A673 (cell line): ENCODE measurements around the gene CUTA. TPM values are rescaled to one million over a fixed set of nuclear protein-coding genes. Genes with fewer than 3 reads are reported as not detected.

Experiments
- BruUV-seq: library from RNA; stranded (reverse); fragments of 400-500 nt; replicated peaks from 2 replicates; lab custom pipeline; 2021; lab: Mats Ljungman, UMichigan
- CTCF ChIA-PET: fragments of 300-600 bp; sonication (Branson Sonifier 250); formaldehyde crosslinking; loops from one replicate; lab custom pipeline; 2022; ENCODE audit warnings: antibody characterized with exemption; lab: Charles Lee
- POLR2A ChIA-PET: fragments of 300-600 bp; sonication (Branson Sonifier 250); formaldehyde crosslinking; loops from one replicate; lab custom pipeline; 2022; ENCODE audit warnings: antibody characterized with exemption; ENCODE audit not compliant: low non-redundant PET; lab: Charles Lee
- DNase-seq: peaks from one replicate; pipeline ENCODE4 v3.0.0-alpha.2; 2015; ENCODE audit warnings: low spot score
- H3K27ac ChIP-seq: fragments of 200-600 bp; sonication (generic); 2 replicates; pipeline ENCODE4 v1.5.1; 2016; ENCODE audit warnings: mixed run types, low read depth, mild to moderate bottlenecking, mixed read lengths, antibody characterized with exemption, low read length; ENCODE audit not compliant: poor library complexity, severe bottlenecking
- H3K27me3 ChIP-seq: fragments of 200-600 bp; sonication (generic); replicated peaks from 2 replicates; pipeline ENCODE4 v1.6.1; 2017; ENCODE audit warnings: mixed run types, low read depth, mild to moderate bottlenecking, mixed read lengths, antibody characterized with exemption, low read length; ENCODE audit not compliant: insufficient read depth, poor library complexity
- H3K36me3 ChIP-seq: fragments of 200-600 bp; sonication (generic); 2 replicates; pipeline ENCODE4 v1.6.1; 2016; ENCODE audit warnings: mixed run types, mild to moderate bottlenecking, mixed read lengths, antibody characterized with exemption, low read length; ENCODE audit not compliant: insufficient read depth, poor library complexity, severe bottlenecking
- H3K4me1 ChIP-seq: fragments of 200-600 bp; sonication (generic); 2 replicates; pipeline ENCODE4 v1.6.1; 2017; ENCODE audit warnings: mixed run types, mild to moderate bottlenecking, mixed read lengths, antibody characterized with exemption, low read length; ENCODE audit not compliant: insufficient read depth, poor library complexity, severe bottlenecking
- H3K4me3 ChIP-seq: fragments of 200-600 bp; sonication (generic); 2 replicates; pipeline ENCODE4 v1.5.1; 2016; ENCODE audit warnings: low read depth, mixed run types, mild to moderate bottlenecking, mixed read lengths, low read length; ENCODE audit not compliant: poor library complexity, severe bottlenecking
- H3K9me3 ChIP-seq: fragments of 200-600 bp; sonication (generic); 2 replicates; pipeline ENCODE4 v1.6.1; 2016; ENCODE audit warnings: mixed run types, low read depth, mild to moderate bottlenecking, mixed read lengths, antibody characterized with exemption, low read length; ENCODE audit not compliant: poor library complexity, severe bottlenecking
- CTCF ChIP-seq: fragments of 300-800, 200-600 bp; sonication (generic); conservative IDR thresholded peaks from 2 replicates; pipeline ENCODE4 v1.5.1; 2017; ENCODE audit warnings: low read depth, mild to moderate bottlenecking, antibody characterized with exemption, low read length, moderate library complexity, mixed read lengths
- EZH2 ChIP-seq: fragments of 200-600 bp; sonication (generic); IDR thresholded peaks from 2 replicates; pipeline ENCODE4 v1.6.1; 2017; ENCODE audit warnings: borderline replicate concordance, low read depth, mild to moderate bottlenecking, mixed read lengths, antibody characterized with exemption, low read length; ENCODE audit not compliant: poor library complexity, severe bottlenecking
- intact Hi-C: fragments of 100-400 bp; cut with micrococcal nuclease; formaldehyde crosslinking; loops from one replicate; pipeline ENCODE4 v1.10.0; 2022; ENCODE audit not compliant: unreplicated experiment
- total RNA-seq: library from RNA; stranded (reverse); gene quantifications from 2 replicates; pipeline ENCODE4 v1.2.3, GENCODE V29; 2021

The CUTA gene
- total RNA-seq, 1 experiment from 2014 or later: 221 TPM

GRCh38 chr6:33428966-33429749 lies 11.3 kb upstream of the CUTA start:
- Histone ChIP-seq H3K4me1 (peaks cover 71% of the 10 kb centered on the region), H3K4me3 (peak overlapping the region; percentile 52), H3K27me3 (no peaks in the 10 kb centered on the region), H3K9me3 (no peaks in the 10 kb centered on the region), H3K36me3 (no peaks in the 10 kb centered on the region), H3K27ac (peak overlapping the region; percentile 65)
- no peak for DNase-seq
- no TSS peak for BruUV-seq
- CTCF ChIA-PET: no interaction called here
- TF ChIP-seq EZH2 (no peak), CTCF (no peak)
- intact Hi-C loops: loop anchor here (5.0 to 10.0 kb wide), 3 partner anchors 132 to 454 kb away; partner anchors contain the start of gene RGL2
- POLR2A ChIA-PET: no interaction called here

- BruUV-seq: no TSS peak
- ChIA-PET CTCF (no interaction called here), POLR2A (no interaction called here)
- intact Hi-C loops: loop anchor here (5.0 to 10.0 kb wide), 3 partner anchors 131 to 454 kb away; partner anchors contain the start of gene RGL2
- H3K27ac ChIP-seq: peak overlapping the region; percentile 65
- TF ChIP-seq CTCF (peak; percentile 44), EZH2 (no peak)
- H3K36me3 ChIP-seq: peaks cover 4% of the 10 kb centered on the region
- peak; percentile 59 for DNase-seq
- no peaks in the 10 kb centered on the region for H3K9me3 ChIP-seq
- H3K27me3 ChIP-seq: no peaks in the 10 kb centered on the region
- H3K4me3 ChIP-seq: peak overlapping the region; percentile 52
- peaks cover 70% of the 10 kb centered on the region for H3K4me1 ChIP-seq
Observed at GRCh38 chr6:33428224-33428965, 10.5 kb upstream of the CUTA start.

- ChIA-PET POLR2A (no interaction called here), CTCF (no interaction called here)
- Histone ChIP-seq H3K9me3 (no peaks in the 10 kb centered on the region), H3K36me3 (peaks cover 4% of the 10 kb centered on the region), H3K27ac (peak overlapping the region; percentile 65), H3K4me1 (peaks cover 63% of the 10 kb centered on the region), H3K27me3 (no peaks in the 10 kb centered on the region), H3K4me3 (peak overlapping the region; percentile 52)
- TF ChIP-seq EZH2: no peak
- TF ChIP-seq CTCF: no peak
- intact Hi-C loops: loop anchor here (2.0 to 10.0 kb wide), 4 partner anchors 37 to 453 kb away; partner anchors contain the start of genes KIFC1 and RGL2
- BruUV-seq: no TSS peak
- peak; percentile 35 for DNase-seq
Observed at GRCh38 chr6:33427585-33428223, 9.8 kb upstream of the CUTA start.
